Kidney tubule cell (primary cell): Measurements from ENCODE around the gene RRP8.

ENCODE experiments used
- DNase-seq: peaks from one replicate; pipeline ENCODE4 v3.0.0-alpha.2; 2018; ENCODE audit warnings: low spot score

RRP8 gene

GRCh38 chr11:6603287-6604080 is at the start of gene RRP8, which contains the start of gene ILK:
Gene RRP8, minus strand, starts transcription at chr11:6603616. Its CDS starts 114 bp downstream, at chr11:6603502.
Gene ILK, plus strand, starts transcription at chr11:6603774. Its CDS starts 498 bp downstream, at chr11:6604272.
- DNase-seq = peak; percentile 90

- no peak for DNase-seq
Measured at GRCh38 chr11:6653097-6653496, 49.7 kb upstream of the RRP8 start.

- DNase-seq = no peak
Measured at GRCh38 chr11:6652182-6652581, 48.8 kb upstream of the RRP8 start.

GRCh38 chr11:6650980-6651379 is 47.6 kb upstream of the RRP8 start:
- DNase-seq = no peak

GRCh38 chr11:6650104-6650503 is 46.7 kb upstream of the RRP8 start:
- DNase-seq = no peak

GRCh38 chr11:6648501-6648900 is 45.1 kb upstream of the RRP8 start:
- DNase-seq = no peak

GRCh38 chr11:6647836-6648235 is 44.4 kb upstream of the RRP8 start:
- DNase-seq = no peak

- no peak for DNase-seq
Measured at GRCh38 chr11:6646918-6647679, 43.7 kb upstream of the RRP8 start.

GRCh38 chr11:6646576-6646917 is 43.1 kb upstream of the RRP8 start:
- DNase-seq = no peak

GRCh38 chr11:6646071-6646470 is 42.7 kb upstream of the RRP8 start:
- DNase-seq = no peak

- no peak for DNase-seq
Measured at GRCh38 chr11:6642957-6643356, 39.5 kb upstream of the RRP8 start.

- DNase-seq = no peak
Measured at GRCh38 chr11:6640985-6641701, 37.7 kb upstream of the RRP8 start.

GRCh38 chr11:6640036-6640984 is 36.9 kb upstream of the RRP8 start:
- DNase-seq = no peak

- DNase-seq = no peak
Measured at GRCh38 chr11:6638429-6638828, 35.0 kb upstream of the RRP8 start.

- DNase-seq = no peak
Measured at GRCh38 chr11:6637871-6638270, 34.5 kb upstream of the RRP8 start.

GRCh38 chr11:6636480-6636879 is 33.1 kb upstream of the RRP8 start:
- DNase-seq = no peak

- peak; percentile 22 for DNase-seq
Measured at GRCh38 chr11:6635082-6635932, 31.9 kb upstream of the RRP8 start.

- no peak for DNase-seq
Measured at GRCh38 chr11:6634534-6634933, 31.1 kb upstream of the RRP8 start.

GRCh38 chr11:6633422-6634408 is 30.3 kb upstream of the RRP8 start:
- no peak for DNase-seq
